Measurements from ENCODE around the gene CD70. TPM values are rescaled to one million over a fixed set of nuclear protein-coding genes. Genes with fewer than 3 reads are reported as not detected.

CD70 gene
- total and polyA plus RNA-seq, 2 of the 8 experiments (the other 6 are each of a cell fraction or from before 2014, with no cell fraction given): 1.3 to 12.0 TPM

GRCh38 chr19:6589711-6590257 is 1.2 kb downstream of the CD70 start:
- Histone ChIP-seq H3K27me3 (replicated peaks in 1 of 4; ENCODE audit: control insufficient read depth in 3 of 4, extremely low read depth in 1 of 4, insufficient read depth in 3 of 4, low read length in 3 of 4) (peaks cover 29 to 68% (median 59%) of the 10 kb centered on the region in 4 experiments), H2BK20ac (ENCODE audit: low read length) (no peak overlapping the region), H2BK12ac (ENCODE audit: low read depth, low read length) (peak overlapping the region; percentile 52; the same call in 1 of the 2 replicates), H2BK120ac (replicated peaks; ENCODE audit: low read depth, low read length) (no peak overlapping the region), H3K9ac (replicated peaks in 1 of 4; ENCODE audit: extremely low read depth in 1 of 4, low read depth in 3 of 4, low read length in 3 of 4) (no peak overlapping the region), H3K14ac (ENCODE audit: insufficient read length) (no peak overlapping the region), H2AK5ac (ENCODE audit: low read depth, low read length) (no peak overlapping the region), H4K20me1 (replicated peaks in 1 of 2; ENCODE audit: control insufficient read depth in 1 of 2, insufficient read depth in 2 of 2, low read length in 2 of 2) (peaks cover 2 to 3% of the 10 kb centered on the region in 2 experiments), H3K56ac (replicated peaks; ENCODE audit: insufficient read length, low read depth, low read length) (no peak overlapping the region), H3K23me2 (ENCODE audit: low read depth, low read length) (peaks cover 17% of the 10 kb centered on the region), H4K5ac (ENCODE audit: insufficient read length, low read depth, low read length) (no peak overlapping the region), H3K4ac (replicated peaks; ENCODE audit: insufficient read length, low read depth, low read length) (no peak overlapping the region), H3K4me2 (ENCODE audit: insufficient read depth in 1 of 2, low read depth in 2 of 2, low read length in 2 of 2) (peak overlapping the region; percentile 96 to 98), H3K27ac (ENCODE audit: low read depth, low read length) (no peak overlapping the region), H2AFZ (ENCODE audit: low read length) (0 out of 2 replicates have a peak overlapping the region, but pooled peaks have one; percentile 2), H4K91ac (replicated peaks; ENCODE audit: insufficient read length, low read length) (no peak overlapping the region), H3K4me3 (ENCODE audit: extremely low read depth in 1 of 4, insufficient read depth in 2 of 4, low read depth in 3 of 4, low read length in 4 of 4) (peak overlapping the region; percentile 29 to 66 (median 54); a peak in 7 of 8 replicates), H3K23ac (ENCODE audit: insufficient read length) (no peak overlapping the region), H2BK5ac (ENCODE audit: low read depth, low read length) (no peak overlapping the region), H3K36me3 (ENCODE audit: control insufficient read depth in 2 of 4, insufficient read depth in 4 of 4, low read length in 3 of 4) (no peaks in the 10 kb centered on the region), H4K8ac (ENCODE audit: extremely low read depth, insufficient read depth, low read length) (no peak overlapping the region), H3K9me3 (ENCODE audit: insufficient read depth in 2 of 2, low read depth in 1 of 2, low read length in 1 of 2) (no peaks in the 10 kb centered on the region; a peak in 1 of 4 replicates), H3K79me2 (ENCODE audit: control insufficient read depth in 1 of 2, insufficient read depth in 2 of 2, low read length in 2 of 2) (no peaks in the 10 kb centered on the region), H3K79me1 (ENCODE audit: low read depth, low read length) (no peaks in the 10 kb centered on the region), H2BK15ac (ENCODE audit: low read length) (no peak overlapping the region), H3K18ac (ENCODE audit: extremely low read depth, low read length) (no peak overlapping the region; the same call in 1 of the 2 replicates), H3K4me1 (replicated peaks in 1 of 4; ENCODE audit: control insufficient read depth in 3 of 4, insufficient read depth in 4 of 4, low read length in 3 of 4) (peaks cover 0 to 16% (median 8%) of the 10 kb centered on the region in 4 experiments)
- TF ChIP-seq EGR1 (IDR thresholded peaks at IDR 0.05; ENCODE audit: borderline replicate concordance, low read depth, low read length): peak; percentile 55; the same call in 1 of the 2 replicates
- no peak for TF ChIP-seq NRF1 (IDR thresholded peaks at IDR 0.05; ENCODE audit: low read depth, low read length)
- no peak for TF ChIP-seq CBX5 (IDR thresholded peaks at IDR 0.05; ENCODE audit: low read depth, low read length)
- no peak for TF ChIP-seq KDM5A (IDR thresholded peaks at IDR 0.05; ENCODE audit: low read length)
- peak; percentile 20 for TF ChIP-seq ASH2L (IDR thresholded peaks at IDR 0.05; ENCODE audit: low read length)
- TF ChIP-seq EZH2 (IDR thresholded peaks at IDR 0.05; ENCODE audit: low read depth, low read length, severe bottlenecking): peak; percentile 60
- TF ChIP-seq RNF2 (IDR thresholded peaks at IDR 0.05; ENCODE audit: borderline replicate concordance, low read depth, low read length, missing control alignments, poor library complexity, severe bottlenecking): peak; percentile 61
- ChIA-PET POLR2A (ENCODE audit: partially characterized antibody) (interaction anchor here (0.6 to 1.3 kb wide), 6 partner anchors 9 to 114 kb away, joined by 3 to 4 read pairs (median 3); no protein-coding TSS in a partner anchor), CTCF (ENCODE audit: partially characterized antibody) (interaction anchor here (0.6 to 1.0 kb wide), 4 partner anchors 61 to 320 kb away, joined by 3 to 5 read pairs (median 3); no protein-coding TSS in a partner anchor)
- FAIRE-seq: no peak
- WGBS, 2 experiments (ENCODE audit: extremely low coverage in 1 of 2, insufficient coverage in 1 of 2, insufficient read length in 1 of 2, insufficient replicate concordance in 2 of 2, low coverage in 1 of 2, low lambda C conversion rate in 2 of 2, missing lambda C conversion rate in 1 of 2): 4% methylated on average over 13 of the region's 16 CpGs; no CpG with 5 or more reads in 1 of the 2 experiments
- peak in 1 of 2 experiments; percentile 45 for DNase-seq (ENCODE audit: low read depth in 1 of 2, low spot score in 2 of 2)
